Astrocyte (in vitro differentiated cells and primary cell): ENCODE results near the gene PROX2.

Experiments
- EZH2 ChIP-seq: IDR thresholded peaks from 2 replicates; pipeline ENCODE4 v1.6.1; 2012; ENCODE audit warnings: mild to moderate bottlenecking, low read length, inconsistent platforms; ENCODE audit not compliant: insufficient read depth
- TF ChIP-seq, protein P1 (sequence below): IDR thresholded peaks from 2 replicates; pipeline ENCODE4 v1.5.1; 2011; ENCODE audit warnings: low read depth, mild to moderate bottlenecking, inconsistent platforms, low read length, moderate library complexity; ENCODE audit not compliant: insufficient read depth

DNA sequence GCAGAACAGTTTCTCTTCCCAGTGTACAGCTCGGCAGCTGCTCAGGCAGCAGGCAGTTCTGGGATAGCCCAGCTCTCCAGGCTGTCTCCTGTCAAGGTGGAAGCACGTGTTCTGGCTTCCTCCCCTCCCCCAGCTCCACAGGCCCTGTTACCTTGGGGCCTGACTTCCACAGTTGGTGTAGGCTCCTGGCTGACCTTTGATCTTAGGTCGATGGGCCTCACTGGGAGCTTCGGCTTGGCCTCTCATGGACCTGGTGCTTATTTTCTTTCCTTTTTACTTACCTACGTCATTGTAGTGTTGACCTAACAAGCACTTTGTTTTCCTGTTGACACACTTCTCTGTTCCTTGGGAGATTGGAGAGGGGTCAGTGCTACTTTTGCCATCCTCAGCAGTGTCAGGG lies 22.7 kb upstream of the PROX2 start:
- TF ChIP-seq, protein P1, sequence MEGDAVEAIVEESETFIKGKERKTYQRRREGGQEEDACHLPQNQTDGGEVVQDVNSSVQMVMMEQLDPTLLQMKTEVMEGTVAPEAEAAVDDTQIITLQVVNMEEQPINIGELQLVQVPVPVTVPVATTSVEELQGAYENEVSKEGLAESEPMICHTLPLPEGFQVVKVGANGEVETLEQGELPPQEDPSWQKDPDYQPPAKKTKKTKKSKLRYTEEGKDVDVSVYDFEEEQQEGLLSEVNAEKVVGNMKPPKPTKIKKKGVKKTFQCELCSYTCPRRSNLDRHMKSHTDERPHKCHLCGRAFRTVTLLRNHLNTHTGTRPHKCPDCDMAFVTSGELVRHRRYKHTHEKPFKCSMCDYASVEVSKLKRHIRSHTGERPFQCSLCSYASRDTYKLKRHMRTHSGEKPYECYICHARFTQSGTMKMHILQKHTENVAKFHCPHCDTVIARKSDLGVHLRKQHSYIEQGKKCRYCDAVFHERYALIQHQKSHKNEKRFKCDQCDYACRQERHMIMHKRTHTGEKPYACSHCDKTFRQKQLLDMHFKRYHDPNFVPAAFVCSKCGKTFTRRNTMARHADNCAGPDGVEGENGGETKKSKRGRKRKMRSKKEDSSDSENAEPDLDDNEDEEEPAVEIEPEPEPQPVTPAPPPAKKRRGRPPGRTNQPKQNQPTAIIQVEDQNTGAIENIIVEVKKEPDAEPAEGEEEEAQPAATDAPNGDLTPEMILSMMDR = no peak
- no peak for TF ChIP-seq EZH2
